ENCODE results near the gene DLG2.

DNA sequence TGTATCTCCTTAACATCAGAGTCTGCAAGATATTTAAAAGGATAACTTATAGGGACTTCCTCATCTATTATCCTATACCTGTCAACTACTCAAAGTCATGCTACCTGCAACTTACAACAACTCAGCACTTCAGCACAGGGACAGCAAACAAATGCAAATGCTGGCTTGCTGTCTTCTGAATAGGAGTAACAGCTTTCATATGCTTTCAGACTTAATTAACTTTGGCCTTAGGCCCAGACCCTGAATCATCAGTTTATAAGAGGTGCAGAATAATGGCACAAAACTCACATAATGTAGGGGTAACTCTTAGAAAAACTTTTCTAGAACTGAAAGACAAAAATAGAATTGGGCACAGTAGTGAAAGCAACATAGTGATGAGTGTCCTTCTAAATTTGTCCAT lies 953.4 kb downstream of the DLG2 start:
- TF ChIP-seq TCF12 (IDR thresholded peaks at IDR 0.05; ENCODE audit: low read depth) (no peak), FOXM1 (IDR thresholded peaks at IDR 0.05; ENCODE audit: borderline replicate concordance, low read depth) (no peak), TAF1 (IDR thresholded peaks at IDR 0.05; ENCODE audit: low read depth) (no peak), RAD21 (IDR thresholded peaks at IDR 0.05; ENCODE audit: low read depth) (no peak), YY1 (IDR thresholded peaks at IDR 0.05; ENCODE audit: low read depth) (no peak), CREB1 (IDR thresholded peaks at IDR 0.05; ENCODE audit: low read depth) (no peak), REST (IDR thresholded peaks at IDR 0.05; ENCODE audit: low read depth) (peak; percentile 23; the same call in 1 of the 2 replicates), EP300 (IDR thresholded peaks at IDR 0.05; ENCODE audit: borderline replicate concordance) (no peak), ZBTB7A (IDR thresholded peaks at IDR 0.05; ENCODE audit: low read depth) (no peak), CEBPB (IDR thresholded peaks at IDR 0.05) (no peak)
- TF ChIP-seq, protein P1, sequence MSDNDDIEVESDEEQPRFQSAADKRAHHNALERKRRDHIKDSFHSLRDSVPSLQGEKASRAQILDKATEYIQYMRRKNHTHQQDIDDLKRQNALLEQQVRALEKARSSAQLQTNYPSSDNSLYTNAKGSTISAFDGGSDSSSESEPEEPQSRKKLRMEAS (IDR thresholded peaks at IDR 0.05): no peak
